Measurements from ENCODE around the gene HBS1L.

GRCh38 chr6:134967711-134968110, 86.9 kb downstream of the HBS1L start:
- no peak for TF ChIP-seq TCF7 (CRISPR knock-in tag; IDR thresholded peaks at IDR 0.05; ENCODE audit: low read depth)
- TF ChIP-seq, protein P1, sequence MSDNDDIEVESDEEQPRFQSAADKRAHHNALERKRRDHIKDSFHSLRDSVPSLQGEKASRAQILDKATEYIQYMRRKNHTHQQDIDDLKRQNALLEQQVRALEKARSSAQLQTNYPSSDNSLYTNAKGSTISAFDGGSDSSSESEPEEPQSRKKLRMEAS (CRISPR knock-in tag; IDR thresholded peaks at IDR 0.05): no peak
- TF ChIP-seq, protein P2, sequence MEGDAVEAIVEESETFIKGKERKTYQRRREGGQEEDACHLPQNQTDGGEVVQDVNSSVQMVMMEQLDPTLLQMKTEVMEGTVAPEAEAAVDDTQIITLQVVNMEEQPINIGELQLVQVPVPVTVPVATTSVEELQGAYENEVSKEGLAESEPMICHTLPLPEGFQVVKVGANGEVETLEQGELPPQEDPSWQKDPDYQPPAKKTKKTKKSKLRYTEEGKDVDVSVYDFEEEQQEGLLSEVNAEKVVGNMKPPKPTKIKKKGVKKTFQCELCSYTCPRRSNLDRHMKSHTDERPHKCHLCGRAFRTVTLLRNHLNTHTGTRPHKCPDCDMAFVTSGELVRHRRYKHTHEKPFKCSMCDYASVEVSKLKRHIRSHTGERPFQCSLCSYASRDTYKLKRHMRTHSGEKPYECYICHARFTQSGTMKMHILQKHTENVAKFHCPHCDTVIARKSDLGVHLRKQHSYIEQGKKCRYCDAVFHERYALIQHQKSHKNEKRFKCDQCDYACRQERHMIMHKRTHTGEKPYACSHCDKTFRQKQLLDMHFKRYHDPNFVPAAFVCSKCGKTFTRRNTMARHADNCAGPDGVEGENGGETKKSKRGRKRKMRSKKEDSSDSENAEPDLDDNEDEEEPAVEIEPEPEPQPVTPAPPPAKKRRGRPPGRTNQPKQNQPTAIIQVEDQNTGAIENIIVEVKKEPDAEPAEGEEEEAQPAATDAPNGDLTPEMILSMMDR (IDR thresholded peaks at IDR 0.05): no peak
- no peak for TF ChIP-seq USF2 (CRISPR knock-in tag; IDR thresholded peaks at IDR 0.05)
- no peak for TF ChIP-seq ZSCAN18 (CRISPR knock-in tag; IDR thresholded peaks at IDR 0.05)
- TF ChIP-seq MYBL2 (CRISPR knock-in tag; IDR thresholded peaks at IDR 0.05): no peak
- TF ChIP-seq ZNF425 (CRISPR knock-in tag; conservative IDR thresholded peaks at IDR 0.05): no peak
- no peak for TF ChIP-seq SP1 (CRISPR knock-in tag; conservative IDR thresholded peaks at IDR 0.05)
- no peak for TF ChIP-seq ZBTB21 (CRISPR knock-in tag; IDR thresholded peaks at IDR 0.05; ENCODE audit: borderline replicate concordance)
- TF ChIP-seq, protein P3, sequence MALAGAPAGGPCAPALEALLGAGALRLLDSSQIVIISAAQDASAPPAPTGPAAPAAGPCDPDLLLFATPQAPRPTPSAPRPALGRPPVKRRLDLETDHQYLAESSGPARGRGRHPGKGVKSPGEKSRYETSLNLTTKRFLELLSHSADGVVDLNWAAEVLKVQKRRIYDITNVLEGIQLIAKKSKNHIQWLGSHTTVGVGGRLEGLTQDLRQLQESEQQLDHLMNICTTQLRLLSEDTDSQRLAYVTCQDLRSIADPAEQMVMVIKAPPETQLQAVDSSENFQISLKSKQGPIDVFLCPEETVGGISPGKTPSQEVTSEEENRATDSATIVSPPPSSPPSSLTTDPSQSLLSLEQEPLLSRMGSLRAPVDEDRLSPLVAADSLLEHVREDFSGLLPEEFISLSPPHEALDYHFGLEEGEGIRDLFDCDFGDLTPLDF (CRISPR knock-in tag; IDR thresholded peaks at IDR 0.05): no peak

All from WTC11 (cell line).